ENCODE data around the gene MAP4K1.

MAP4K1 gene

GRCh38 chr19:38596057-38596981 is 21.4 kb downstream of the MAP4K1 start:
- Histone ChIP-seq H3K18ac (ENCODE audit: low read depth in 1 of 2, low read length in 2 of 2) (no peak overlapping the region), H2BK12ac (ENCODE audit: low read length in 2 of 2) (no peak overlapping the region), H3K9ac (ENCODE audit: low read length) (no peak overlapping the region), H4K8ac (ENCODE audit: low read length) (no peak overlapping the region), H3K4me3 (ENCODE audit: insufficient read depth in 1 of 2, low read depth in 1 of 2, low read length in 2 of 2) (no peak overlapping the region), H2AK5ac (ENCODE audit: low read length, severe bottlenecking) (no peak overlapping the region), H3K36me3 (ENCODE audit: control insufficient read depth in 1 of 2, insufficient read depth in 2 of 2, low read depth in 1 of 2, low read length in 2 of 2) (no peaks in the 10 kb centered on the region), H3K4ac (ENCODE audit: low read depth in 1 of 2, low read length in 2 of 2) (no peak overlapping the region), H3K4me1 (ENCODE audit: control insufficient read depth, insufficient read depth, low read depth, low read length) (peaks cover 5% of the 10 kb centered on the region), H3K27ac (ENCODE audit: low read length, poor library complexity, severe bottlenecking) (no peak overlapping the region), H3K14ac (ENCODE audit: low read length in 2 of 2) (no peak overlapping the region), H3K9me3 (ENCODE audit: control insufficient read depth, low read length) (no peaks in the 10 kb centered on the region), H2BK5ac (ENCODE audit: low read depth, low read length, poor library complexity, severe bottlenecking) (no peak overlapping the region), H3K27me3 (ENCODE audit: control insufficient read depth in 1 of 2, insufficient read depth in 1 of 2, low read length in 2 of 2) (peaks cover 16 to 30% of the 10 kb centered on the region in 2 experiments), H3K79me1 (replicated peaks; ENCODE audit: low read length, poor library complexity, severe bottlenecking) (no peaks in the 10 kb centered on the region), H2BK15ac (ENCODE audit: low read depth, poor library complexity, severe bottlenecking) (no peak overlapping the region), H4K91ac (ENCODE audit: low read length) (no peak overlapping the region), H3K23ac (ENCODE audit: low read length in 2 of 2) (peak overlapping the region in 1 of 2 experiments; percentile 63), H2AFZ (ENCODE audit: low read depth, low read length) (no peak overlapping the region), H2BK120ac (ENCODE audit: low read depth, low read length) (no peak overlapping the region), H3K4me2 (ENCODE audit: low read length, poor library complexity, severe bottlenecking) (peak overlapping the region; percentile 35)
- 10% methylated on average over 55 of the region's 55 CpGs for WGBS
- peak; percentile 4 for DNase-seq

- no peak overlapping the region for H4K91ac ChIP-seq (ENCODE audit: low read length)
- H3K23ac ChIP-seq (ENCODE audit: low read length in 2 of 2): no peak overlapping the region
- no peaks in the 10 kb centered on the region for H3K79me1 ChIP-seq (replicated peaks; ENCODE audit: low read length, poor library complexity, severe bottlenecking)
- no peak overlapping the region for H3K4me2 ChIP-seq (ENCODE audit: low read length, poor library complexity, severe bottlenecking)
- DNase-seq: no peak
- no peak overlapping the region for H3K18ac ChIP-seq (ENCODE audit: low read depth in 1 of 2, low read length in 2 of 2)
- no peak overlapping the region for H2BK12ac ChIP-seq (ENCODE audit: low read length in 2 of 2)
- no peak overlapping the region for H3K4me3 ChIP-seq (ENCODE audit: insufficient read depth in 1 of 2, low read depth in 1 of 2, low read length in 2 of 2)
- H2AK5ac ChIP-seq (ENCODE audit: low read length, severe bottlenecking): no peak overlapping the region
- no peaks in the 10 kb centered on the region for H3K36me3 ChIP-seq (ENCODE audit: control insufficient read depth in 1 of 2, insufficient read depth in 2 of 2, low read depth in 1 of 2, low read length in 2 of 2)
- H2BK120ac ChIP-seq (ENCODE audit: low read depth, low read length): no peak overlapping the region
- H2BK5ac ChIP-seq (ENCODE audit: low read depth, low read length, poor library complexity, severe bottlenecking): no peak overlapping the region
- H4K8ac ChIP-seq (ENCODE audit: low read length): no peak overlapping the region
- H2AFZ ChIP-seq (ENCODE audit: low read depth, low read length): no peak overlapping the region
- WGBS: 82% methylated on average over 5 of the region's 6 CpGs
- H3K4ac ChIP-seq (ENCODE audit: low read depth in 1 of 2, low read length in 2 of 2): no peak overlapping the region
- H3K14ac ChIP-seq (ENCODE audit: low read length in 2 of 2): no peak overlapping the region
- peaks cover 16 to 19% of the 10 kb centered on the region in 2 experiments for H3K27me3 ChIP-seq (ENCODE audit: control insufficient read depth in 1 of 2, insufficient read depth in 1 of 2, low read length in 2 of 2)
- H2BK15ac ChIP-seq (ENCODE audit: low read depth, poor library complexity, severe bottlenecking): no peak overlapping the region
- H3K4me1 ChIP-seq (ENCODE audit: control insufficient read depth, insufficient read depth, low read depth, low read length): peaks cover 5% of the 10 kb centered on the region
- no peaks in the 10 kb centered on the region for H3K9me3 ChIP-seq (ENCODE audit: control insufficient read depth, low read length)
- H3K27ac ChIP-seq (ENCODE audit: low read length, poor library complexity, severe bottlenecking): no peak overlapping the region
- H3K9ac ChIP-seq (ENCODE audit: low read length): no peak overlapping the region
Measured at GRCh38 chr19:38592940-38593339, 24.8 kb downstream of the MAP4K1 start.

DNA sequence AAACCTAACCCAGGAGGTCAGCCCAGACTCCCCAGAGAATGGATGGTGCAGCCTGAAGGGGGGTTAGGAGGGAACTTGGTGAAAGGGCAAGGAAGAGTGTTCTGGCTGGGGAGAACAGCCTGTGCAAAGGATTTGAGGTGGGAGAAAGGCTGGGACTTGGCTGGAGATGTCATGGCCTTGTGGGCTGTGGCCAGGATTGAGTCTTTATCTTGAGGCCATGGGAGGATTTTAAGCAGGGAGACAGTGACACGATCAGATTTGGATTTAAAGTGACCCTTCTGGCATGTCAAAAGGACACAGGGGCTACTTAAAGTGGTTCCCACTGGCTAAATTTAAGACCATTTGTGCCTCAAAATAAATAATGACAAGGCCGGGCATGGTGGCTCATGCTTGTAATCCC is 29.7 kb downstream of the MAP4K1 start:
- Histone ChIP-seq H3K79me1 (replicated peaks; ENCODE audit: low read length, poor library complexity, severe bottlenecking) (no peaks in the 10 kb centered on the region), H3K9ac (ENCODE audit: low read length) (no peak overlapping the region), H4K91ac (ENCODE audit: low read length) (no peak overlapping the region), H2BK12ac (ENCODE audit: low read length in 2 of 2) (no peak overlapping the region), H3K4me1 (ENCODE audit: control insufficient read depth, insufficient read depth, low read depth, low read length) (no peaks in the 10 kb centered on the region), H3K4ac (ENCODE audit: low read depth in 1 of 2, low read length in 2 of 2) (no peak overlapping the region), H3K9me3 (ENCODE audit: control insufficient read depth, low read length) (no peaks in the 10 kb centered on the region), H3K4me3 (ENCODE audit: insufficient read depth in 1 of 2, low read depth in 1 of 2, low read length in 2 of 2) (no peak overlapping the region), H3K23ac (ENCODE audit: low read length in 2 of 2) (no peak overlapping the region), H2BK15ac (ENCODE audit: low read depth, poor library complexity, severe bottlenecking) (no peak overlapping the region), H3K4me2 (ENCODE audit: low read length, poor library complexity, severe bottlenecking) (no peak overlapping the region), H3K18ac (ENCODE audit: low read depth in 1 of 2, low read length in 2 of 2) (no peak overlapping the region), H3K27ac (ENCODE audit: low read length, poor library complexity, severe bottlenecking) (no peak overlapping the region), H3K36me3 (ENCODE audit: control insufficient read depth in 1 of 2, insufficient read depth in 2 of 2, low read depth in 1 of 2, low read length in 2 of 2) (no peaks in the 10 kb centered on the region), H3K27me3 (ENCODE audit: control insufficient read depth in 1 of 2, insufficient read depth in 1 of 2, low read length in 2 of 2) (no peaks in the 10 kb centered on the region), H2AK5ac (ENCODE audit: low read length, severe bottlenecking) (no peak overlapping the region), H4K8ac (ENCODE audit: low read length) (peak overlapping the region; percentile 9), H2BK5ac (ENCODE audit: low read depth, low read length, poor library complexity, severe bottlenecking) (no peak overlapping the region), H2BK120ac (ENCODE audit: low read depth, low read length) (no peak overlapping the region), H2AFZ (ENCODE audit: low read depth, low read length) (peak overlapping the region; percentile 11), H3K14ac (ENCODE audit: low read length in 2 of 2) (peak overlapping the region in 1 of 2 experiments; percentile 59)
- WGBS: 86% methylated on average over 2 of the region's 2 CpGs
- no peak for DNase-seq

DNA sequence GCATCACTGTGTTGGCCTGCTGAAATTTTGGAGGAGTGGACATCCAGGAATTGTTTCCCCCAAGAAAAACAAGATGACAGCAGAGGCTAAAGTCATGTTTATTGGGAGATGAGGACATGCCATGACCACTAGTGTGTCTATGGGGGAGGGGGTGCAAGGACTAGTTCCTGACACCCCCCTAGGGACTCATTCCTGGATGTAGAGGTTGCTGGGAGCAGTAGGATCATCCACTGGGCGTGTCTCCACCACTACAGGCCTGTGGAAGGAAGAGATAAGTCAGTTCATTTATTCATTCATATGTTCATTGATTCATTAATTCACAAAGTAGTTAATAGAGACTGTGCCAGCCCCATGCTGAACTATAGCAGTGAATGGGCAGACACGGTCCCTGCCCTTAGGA is 30.2 kb downstream of the MAP4K1 start:
- Histone ChIP-seq H4K8ac (ENCODE audit: low read length) (peak overlapping the region; percentile 9), H2BK120ac (ENCODE audit: low read depth, low read length) (no peak overlapping the region), H3K23ac (ENCODE audit: low read length in 2 of 2) (no peak overlapping the region), H3K18ac (ENCODE audit: low read depth in 1 of 2, low read length in 2 of 2) (no peak overlapping the region), H3K27ac (ENCODE audit: low read length, poor library complexity, severe bottlenecking) (no peak overlapping the region), H3K9me3 (ENCODE audit: control insufficient read depth, low read length) (no peaks in the 10 kb centered on the region), H3K36me3 (ENCODE audit: control insufficient read depth in 1 of 2, insufficient read depth in 2 of 2, low read depth in 1 of 2, low read length in 2 of 2) (no peaks in the 10 kb centered on the region), H2BK12ac (ENCODE audit: low read length in 2 of 2) (no peak overlapping the region), H3K14ac (ENCODE audit: low read length in 2 of 2) (no peak overlapping the region), H4K91ac (ENCODE audit: low read length) (no peak overlapping the region), H3K4me1 (ENCODE audit: control insufficient read depth, insufficient read depth, low read depth, low read length) (no peaks in the 10 kb centered on the region), H3K4me2 (ENCODE audit: low read length, poor library complexity, severe bottlenecking) (no peak overlapping the region), H2AK5ac (ENCODE audit: low read length, severe bottlenecking) (no peak overlapping the region), H2BK5ac (ENCODE audit: low read depth, low read length, poor library complexity, severe bottlenecking) (no peak overlapping the region), H3K4ac (ENCODE audit: low read depth in 1 of 2, low read length in 2 of 2) (no peak overlapping the region), H3K79me1 (replicated peaks; ENCODE audit: low read length, poor library complexity, severe bottlenecking) (no peaks in the 10 kb centered on the region), H3K27me3 (ENCODE audit: control insufficient read depth in 1 of 2, insufficient read depth in 1 of 2, low read length in 2 of 2) (no peaks in the 10 kb centered on the region), H2BK15ac (ENCODE audit: low read depth, poor library complexity, severe bottlenecking) (no peak overlapping the region), H3K4me3 (ENCODE audit: insufficient read depth in 1 of 2, low read depth in 1 of 2, low read length in 2 of 2) (no peak overlapping the region), H3K9ac (ENCODE audit: low read length) (no peak overlapping the region), H2AFZ (ENCODE audit: low read depth, low read length) (no peak overlapping the region)
- no peak for DNase-seq
- 84% methylated on average over 1 of the region's 2 CpGs for WGBS

Measured in mesenchymal stem cell (in vitro differentiated cells and primary cell).